C4-2B (cell line): ENCODE results near the gene URI1.

Experiments
- ZFX ChIP-seq: fragments of 450-650 bp; IDR thresholded peaks from 2 replicates; pipeline ENCODE4 v1.6.1; 2017
- TF ChIP-seq, protein P1 (sequence below): fragments of 450-650 bp; conservative IDR thresholded peaks from 2 replicates; pipeline ENCODE4 v1.5.1; 2017; ENCODE audit warnings: mild to moderate bottlenecking

DNA sequence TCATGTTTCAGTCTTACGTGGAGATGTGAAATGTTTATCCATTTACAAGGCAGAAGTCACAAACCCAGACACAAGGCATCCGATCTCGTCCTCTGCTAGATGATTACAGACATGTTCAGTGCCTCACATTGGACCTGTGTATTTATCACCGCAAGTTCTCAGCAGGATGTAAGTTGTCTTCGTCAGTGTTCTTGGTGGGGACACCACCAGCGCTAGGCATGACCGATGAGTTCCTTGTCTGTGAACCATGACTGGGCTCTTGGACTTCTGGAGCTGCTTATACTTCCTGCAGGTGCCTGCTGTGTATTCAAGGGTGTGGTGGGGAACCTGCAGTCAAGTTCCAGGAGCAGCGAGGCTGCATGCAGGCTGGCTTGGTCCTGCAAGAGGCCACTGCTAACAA, 105.4 kb downstream of the URI1 start:
- TF ChIP-seq, protein P1, sequence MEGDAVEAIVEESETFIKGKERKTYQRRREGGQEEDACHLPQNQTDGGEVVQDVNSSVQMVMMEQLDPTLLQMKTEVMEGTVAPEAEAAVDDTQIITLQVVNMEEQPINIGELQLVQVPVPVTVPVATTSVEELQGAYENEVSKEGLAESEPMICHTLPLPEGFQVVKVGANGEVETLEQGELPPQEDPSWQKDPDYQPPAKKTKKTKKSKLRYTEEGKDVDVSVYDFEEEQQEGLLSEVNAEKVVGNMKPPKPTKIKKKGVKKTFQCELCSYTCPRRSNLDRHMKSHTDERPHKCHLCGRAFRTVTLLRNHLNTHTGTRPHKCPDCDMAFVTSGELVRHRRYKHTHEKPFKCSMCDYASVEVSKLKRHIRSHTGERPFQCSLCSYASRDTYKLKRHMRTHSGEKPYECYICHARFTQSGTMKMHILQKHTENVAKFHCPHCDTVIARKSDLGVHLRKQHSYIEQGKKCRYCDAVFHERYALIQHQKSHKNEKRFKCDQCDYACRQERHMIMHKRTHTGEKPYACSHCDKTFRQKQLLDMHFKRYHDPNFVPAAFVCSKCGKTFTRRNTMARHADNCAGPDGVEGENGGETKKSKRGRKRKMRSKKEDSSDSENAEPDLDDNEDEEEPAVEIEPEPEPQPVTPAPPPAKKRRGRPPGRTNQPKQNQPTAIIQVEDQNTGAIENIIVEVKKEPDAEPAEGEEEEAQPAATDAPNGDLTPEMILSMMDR = no peak
- TF ChIP-seq ZFX = no peak
